Measurements from ENCODE around the gene RGL1.
"Not testable (repeated sequence)": the region's sequence is repeated elsewhere in the genome, so short reads cannot be mapped to it uniquely, and the experiment has no call there.

Gene RGL1

DNA sequence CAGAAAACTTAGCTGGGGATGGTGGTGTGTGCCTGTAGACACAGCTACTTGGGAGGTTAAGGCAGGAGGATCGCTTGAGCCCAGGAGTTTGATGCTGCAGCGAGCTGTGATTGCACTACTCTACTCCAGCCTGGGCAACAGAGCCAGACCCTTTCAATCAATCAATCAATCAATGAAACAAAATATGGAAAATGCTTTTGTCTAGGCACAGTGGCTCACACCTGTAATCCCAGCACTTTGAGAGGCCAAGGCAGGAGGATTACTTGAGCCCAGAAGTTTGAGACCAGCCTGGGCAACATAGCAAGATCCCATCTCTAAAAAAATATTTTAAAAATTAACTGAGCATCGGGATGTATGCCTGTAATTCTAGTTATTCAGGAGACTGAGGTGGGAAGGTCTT lies 19.0 kb upstream of the RGL1 start:
- not testable (repeated sequence) for DNase-seq (ENCODE audit: low read depth in 2 of 2)

DNA sequence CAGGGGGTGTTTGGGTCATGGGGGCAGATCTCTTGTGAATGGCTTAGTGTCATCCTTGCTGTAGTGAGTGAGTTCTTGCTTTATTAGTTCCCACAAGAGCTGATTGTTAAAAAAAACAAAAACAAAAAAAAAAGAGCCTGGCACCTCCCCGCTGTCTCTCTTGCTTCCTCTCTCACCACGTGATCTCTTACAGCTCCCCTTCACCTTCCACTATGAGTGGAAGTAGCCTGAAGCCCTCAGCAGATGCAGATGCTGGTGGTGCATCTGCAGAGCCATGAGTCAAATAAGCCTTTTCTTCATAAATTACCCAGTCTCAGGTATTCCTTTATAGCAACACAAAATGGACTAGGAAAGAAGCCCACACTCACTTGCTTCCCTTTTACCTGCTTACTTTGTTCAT lies 17.2 kb upstream of the RGL1 start:
- DNase-seq (ENCODE audit: low read depth in 2 of 2), result no peak

DNA sequence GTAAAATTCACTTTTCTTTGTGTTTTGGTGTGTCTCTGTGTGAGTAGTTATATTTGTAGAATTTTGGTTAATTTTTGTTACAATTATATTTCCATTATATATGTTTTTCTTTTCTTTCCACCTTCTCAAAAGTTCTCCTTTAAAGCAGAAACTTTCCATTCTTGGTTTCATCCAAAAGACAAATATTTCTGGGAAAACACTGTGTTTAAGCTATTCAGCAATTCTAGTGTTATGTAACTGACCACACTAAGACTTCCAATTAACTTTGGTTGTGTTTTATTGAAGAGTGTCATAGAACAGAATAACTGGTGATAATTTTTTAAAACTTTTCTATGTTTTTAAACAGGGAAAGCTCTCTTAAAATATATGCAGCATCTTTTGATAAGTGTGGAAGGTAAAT lies 13.6 kb upstream of the RGL1 start:
- no peak for DNase-seq (ENCODE audit: low read depth in 2 of 2)

DNA sequence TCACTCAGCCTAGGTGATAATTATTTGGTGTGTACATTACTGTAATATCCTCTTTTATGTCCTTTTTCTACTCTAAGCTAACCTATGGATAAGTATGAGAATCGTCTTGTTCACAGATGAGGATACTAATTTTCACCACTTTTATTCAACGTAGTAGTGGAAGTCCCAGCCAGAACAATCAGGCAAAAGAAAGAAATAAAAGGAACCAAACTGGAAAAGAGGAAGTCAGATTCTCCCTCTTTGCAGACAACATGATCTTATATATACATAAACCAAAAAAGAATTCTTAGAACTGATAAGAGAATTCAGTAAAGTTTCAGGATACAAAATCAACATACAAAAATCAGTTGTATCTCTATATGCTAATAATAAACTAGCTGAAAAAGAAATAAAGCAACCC lies 12.6 kb upstream of the RGL1 start:
- no peak for DNase-seq (ENCODE audit: low read depth in 2 of 2)

DNA sequence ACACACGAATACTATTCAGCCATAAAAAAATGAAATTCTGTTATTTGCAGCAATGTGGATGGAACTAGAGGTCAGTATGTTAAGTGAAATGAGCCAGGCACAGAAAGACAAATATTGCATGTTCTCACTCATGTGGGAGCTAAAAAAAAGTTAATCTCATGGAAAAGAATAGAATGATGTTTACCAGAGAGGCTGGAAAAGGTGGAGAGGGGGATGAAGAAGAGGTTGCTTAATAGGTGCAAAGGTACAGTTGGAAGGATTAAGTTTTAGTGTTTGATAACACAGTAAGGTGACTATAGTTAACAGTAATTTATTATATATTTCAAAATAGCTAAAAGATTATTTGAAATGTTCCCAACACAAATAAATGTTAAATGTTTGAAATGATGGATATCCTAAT lies 10.8 kb upstream of the RGL1 start:
- no peak for DNase-seq (ENCODE audit: low read depth in 2 of 2)

DNA sequence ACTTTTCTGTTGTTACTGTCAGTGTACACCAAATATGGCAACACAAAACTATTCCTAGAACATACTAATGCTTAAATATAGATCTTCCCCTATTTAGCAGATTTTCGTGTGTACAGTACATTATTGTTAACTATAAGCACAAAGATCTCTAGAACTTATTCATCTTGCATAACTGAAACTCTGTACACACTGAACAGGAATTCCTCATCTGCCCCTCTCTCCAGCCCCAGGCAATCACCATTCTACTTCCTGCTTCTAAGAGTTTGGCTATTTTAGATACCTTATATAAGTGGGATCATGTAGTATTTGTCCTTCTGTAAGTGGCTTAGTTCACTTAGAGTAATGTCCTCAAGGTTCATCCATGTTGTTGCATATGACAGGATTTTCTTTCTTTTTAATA lies 4.5 kb upstream of the RGL1 start:
- no peak for DNase-seq (ENCODE audit: low read depth in 2 of 2)

DNA sequence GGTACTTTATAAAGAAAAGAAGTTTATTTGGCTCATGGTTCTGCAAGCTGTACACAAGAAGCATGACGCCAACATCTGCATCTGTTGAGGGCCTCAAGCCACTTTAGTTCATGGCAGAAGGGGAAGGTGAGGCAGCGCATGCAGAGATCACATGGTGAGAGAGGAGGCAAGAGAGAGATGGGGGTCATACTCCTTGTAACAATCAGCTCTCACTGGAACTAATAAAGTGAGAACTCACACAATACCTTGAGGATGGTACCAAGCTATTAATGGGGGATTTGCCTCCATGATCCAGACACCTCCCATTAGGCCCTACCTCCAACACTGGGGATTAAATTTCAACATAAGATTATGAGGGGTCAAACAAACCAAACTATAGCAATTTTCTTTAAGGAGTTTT lies 3.3 kb upstream of the RGL1 start:
- no peak for DNase-seq (ENCODE audit: low read depth in 2 of 2)

DNA sequence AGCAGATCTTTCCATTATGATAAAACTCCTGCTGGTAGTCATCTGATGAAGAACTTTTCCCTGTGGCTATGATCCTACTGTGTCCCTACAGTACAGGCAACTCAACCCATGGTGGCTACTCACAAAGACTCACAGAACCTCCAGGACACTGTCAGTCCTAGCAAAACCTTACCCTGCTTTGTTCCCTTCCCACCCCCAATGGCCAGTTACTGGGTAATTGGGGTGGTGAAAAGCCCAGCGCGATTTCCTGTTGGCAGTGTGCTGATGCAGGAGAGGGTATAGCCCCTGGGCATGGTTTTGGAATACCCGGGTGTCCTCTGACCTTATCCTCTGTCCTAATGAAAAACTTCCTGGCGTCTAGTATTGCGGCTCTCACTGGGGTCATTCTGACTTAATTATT lies 533 bp upstream of the RGL1 start:
- no peak for DNase-seq (ENCODE audit: low read depth in 2 of 2)

DNA sequence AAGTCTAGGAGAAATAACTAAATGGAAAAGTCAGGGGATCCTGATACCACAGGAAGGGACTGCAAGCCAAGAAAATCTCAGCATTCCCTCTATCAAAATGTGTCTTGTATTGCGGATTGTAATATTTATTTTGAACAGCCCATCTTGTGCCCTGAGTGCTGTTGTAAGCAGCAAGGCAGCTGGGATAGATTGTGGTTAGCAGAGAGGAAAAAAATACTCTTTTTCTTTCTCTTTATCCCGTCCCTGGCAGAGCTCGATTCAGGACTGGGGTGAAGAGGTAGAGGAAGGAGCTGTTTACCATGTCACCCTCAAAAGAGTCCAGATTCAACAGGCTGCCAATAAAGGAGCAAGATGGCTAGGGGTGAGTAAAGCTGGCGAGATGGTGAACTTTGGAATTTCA lies 1.2 kb downstream of the RGL1 start:
- DNase-seq (ENCODE audit: low read depth in 2 of 2), result no peak

DNA sequence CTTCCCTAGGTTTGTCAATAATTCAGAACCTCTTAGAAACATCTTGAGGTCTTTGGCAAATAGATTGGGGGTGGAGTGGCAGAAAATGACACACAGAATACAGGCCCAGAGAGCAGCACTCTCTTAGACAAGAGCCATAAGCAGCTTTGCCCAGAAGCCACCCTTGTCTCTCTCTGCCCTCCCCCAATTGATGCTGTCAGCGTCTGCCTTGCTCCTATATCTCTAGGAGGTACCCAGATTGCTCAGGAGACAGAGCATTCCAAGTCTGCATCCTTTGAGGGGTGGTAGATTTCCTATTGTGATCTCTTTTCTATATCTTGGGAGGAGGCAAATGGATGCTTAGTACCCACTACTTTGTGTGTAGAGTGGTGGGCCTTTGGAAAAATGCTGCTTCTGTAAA lies 1.8 kb downstream of the RGL1 start:
- no peak for DNase-seq (ENCODE audit: low read depth in 2 of 2)

DNA sequence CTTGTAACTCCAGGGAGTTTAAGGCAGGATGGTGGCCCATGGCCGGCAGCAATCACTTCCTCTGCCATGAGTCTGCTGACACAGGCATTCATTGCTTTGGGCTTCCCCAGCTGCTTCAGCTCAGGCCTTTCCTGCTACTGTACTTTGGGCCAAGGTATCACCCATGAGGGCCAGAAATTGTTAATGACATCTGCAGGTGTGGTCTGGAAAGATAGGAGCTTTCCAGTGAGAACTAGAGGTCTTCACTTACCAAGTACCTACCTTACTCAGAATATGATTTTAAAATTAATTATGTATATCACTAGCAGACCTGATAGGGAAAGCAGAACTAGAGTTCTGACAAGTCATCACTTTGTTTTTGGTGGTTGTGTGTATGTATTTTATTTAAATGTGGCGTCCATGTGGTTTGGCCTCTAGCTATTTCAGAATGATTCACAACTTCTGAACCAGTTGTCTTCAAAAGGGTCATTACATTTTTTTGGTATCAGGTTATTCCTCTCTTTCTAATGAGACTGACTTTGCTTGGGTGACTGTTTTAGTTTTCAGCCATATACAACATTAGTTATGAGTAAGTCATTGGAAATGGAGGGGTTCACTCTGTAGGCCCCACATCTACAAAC lies 2.7 kb downstream of the RGL1 start:
- no peak for DNase-seq (ENCODE audit: low read depth in 2 of 2)

DNA sequence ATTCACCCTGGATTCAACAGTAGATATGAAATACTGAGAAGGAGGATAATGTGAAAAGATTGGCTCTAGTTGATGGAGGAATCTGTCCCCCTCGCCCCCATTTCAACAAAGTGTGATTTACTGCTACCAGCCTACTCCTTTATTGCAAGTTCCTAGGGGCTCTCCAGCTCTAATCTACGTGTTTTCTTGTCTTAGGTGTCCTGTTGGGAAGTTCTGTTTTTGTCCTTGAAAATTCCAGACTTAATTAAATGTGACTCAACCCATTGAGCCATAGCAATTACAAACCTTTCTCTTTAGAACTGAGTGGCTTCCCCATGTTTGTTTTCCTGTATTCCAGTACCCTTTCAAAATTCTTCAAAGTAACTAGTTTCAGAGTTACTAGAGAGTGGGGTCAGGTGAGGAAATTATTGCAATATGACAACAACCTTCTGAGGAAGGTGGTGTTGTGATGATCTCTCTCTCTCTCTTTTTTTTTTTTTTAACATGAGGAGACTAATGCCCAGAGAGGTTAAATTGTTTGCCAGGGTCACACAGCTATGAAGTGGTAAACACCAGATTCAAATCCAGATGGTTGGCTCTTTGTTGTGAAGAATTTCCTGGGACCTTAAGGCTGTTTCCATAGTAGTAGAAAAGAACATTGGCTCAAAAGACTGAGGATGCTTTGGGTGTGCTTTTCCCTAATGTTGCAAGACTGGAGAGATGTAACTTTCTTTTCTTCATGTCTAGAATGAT lies 3.5 kb downstream of the RGL1 start:
- DNase-seq (ENCODE audit: low read depth in 2 of 2), result no peak

DNA sequence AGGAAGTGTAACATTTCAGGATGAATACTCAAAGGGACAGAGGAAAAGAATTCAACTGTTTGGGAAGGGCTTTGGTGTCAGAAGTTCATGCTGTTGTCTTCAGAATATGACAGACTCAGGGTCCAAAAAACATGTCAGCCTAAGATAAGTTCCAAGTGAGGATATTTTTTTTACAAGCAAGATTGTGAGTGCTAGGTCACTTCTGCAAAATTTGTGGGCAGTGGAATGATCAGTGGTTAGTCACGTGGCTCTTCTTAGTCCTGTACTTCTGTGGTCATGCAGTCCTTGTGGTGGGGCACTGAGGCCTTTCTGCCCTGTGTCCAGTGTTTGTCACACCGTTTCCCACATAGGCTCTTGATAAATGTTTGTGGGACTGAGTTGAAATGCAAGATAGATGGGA lies 5.2 kb downstream of the RGL1 start:
- DNase-seq (ENCODE audit: low read depth in 2 of 2), result no peak

DNA sequence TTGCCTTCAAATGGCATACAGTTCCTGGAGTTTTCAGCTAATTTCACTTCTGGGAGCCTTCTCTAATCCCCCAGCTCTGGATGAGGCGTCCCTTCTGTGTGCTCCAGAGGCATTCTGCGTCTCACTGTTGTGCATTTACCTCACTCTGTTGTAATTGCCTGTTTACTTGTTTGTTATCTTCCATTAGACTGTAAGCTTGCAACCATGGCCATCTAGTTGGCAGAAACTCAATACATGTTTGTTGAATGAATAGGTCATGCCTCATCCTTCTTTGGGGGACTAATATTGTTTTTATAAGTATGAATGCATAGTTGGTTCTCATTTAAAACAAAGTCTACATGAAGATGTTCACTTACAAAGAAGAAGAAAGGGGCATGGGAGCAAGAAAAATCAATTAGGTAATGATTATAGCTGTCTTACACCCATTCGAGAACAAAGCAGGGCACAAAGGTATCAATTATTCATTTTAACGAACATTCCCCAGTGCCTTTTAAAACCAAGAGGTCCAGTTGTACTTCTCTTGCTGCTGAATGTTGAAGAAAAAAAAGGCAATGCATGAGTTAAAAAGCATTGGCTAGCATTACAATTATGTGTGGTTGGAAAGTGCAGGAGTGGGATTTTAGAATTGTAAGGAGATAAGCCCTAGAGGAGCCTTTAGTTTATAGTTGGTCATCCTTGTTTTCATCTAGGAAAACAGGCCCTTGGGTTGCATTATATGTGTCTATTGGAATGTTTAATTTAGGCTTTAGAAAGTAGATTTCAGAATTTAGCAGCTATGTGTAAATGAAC lies 6.0 kb downstream of the RGL1 start:
- no peak for DNase-seq (ENCODE audit: low read depth in 2 of 2)

DNA sequence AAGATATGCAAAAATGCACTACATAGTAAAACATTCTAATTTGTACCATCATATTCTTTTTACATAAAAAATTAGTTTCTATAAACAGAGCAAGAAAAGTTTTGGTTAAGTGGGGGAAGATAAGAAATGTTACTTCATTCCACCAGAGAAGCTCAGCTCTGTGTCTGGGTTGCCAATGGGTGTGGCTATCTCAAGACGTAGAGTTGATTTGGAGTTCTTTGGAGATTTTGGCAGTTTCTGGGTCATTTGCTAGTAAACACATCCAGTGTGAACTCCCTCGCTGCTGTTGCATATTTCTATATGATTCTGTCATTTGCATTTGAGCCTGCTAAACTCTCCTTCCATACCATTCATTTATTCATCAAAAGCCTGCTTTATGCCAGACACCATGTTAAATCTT lies 7.2 kb downstream of the RGL1 start:
- no peak for DNase-seq (ENCODE audit: low read depth in 2 of 2)

DNA sequence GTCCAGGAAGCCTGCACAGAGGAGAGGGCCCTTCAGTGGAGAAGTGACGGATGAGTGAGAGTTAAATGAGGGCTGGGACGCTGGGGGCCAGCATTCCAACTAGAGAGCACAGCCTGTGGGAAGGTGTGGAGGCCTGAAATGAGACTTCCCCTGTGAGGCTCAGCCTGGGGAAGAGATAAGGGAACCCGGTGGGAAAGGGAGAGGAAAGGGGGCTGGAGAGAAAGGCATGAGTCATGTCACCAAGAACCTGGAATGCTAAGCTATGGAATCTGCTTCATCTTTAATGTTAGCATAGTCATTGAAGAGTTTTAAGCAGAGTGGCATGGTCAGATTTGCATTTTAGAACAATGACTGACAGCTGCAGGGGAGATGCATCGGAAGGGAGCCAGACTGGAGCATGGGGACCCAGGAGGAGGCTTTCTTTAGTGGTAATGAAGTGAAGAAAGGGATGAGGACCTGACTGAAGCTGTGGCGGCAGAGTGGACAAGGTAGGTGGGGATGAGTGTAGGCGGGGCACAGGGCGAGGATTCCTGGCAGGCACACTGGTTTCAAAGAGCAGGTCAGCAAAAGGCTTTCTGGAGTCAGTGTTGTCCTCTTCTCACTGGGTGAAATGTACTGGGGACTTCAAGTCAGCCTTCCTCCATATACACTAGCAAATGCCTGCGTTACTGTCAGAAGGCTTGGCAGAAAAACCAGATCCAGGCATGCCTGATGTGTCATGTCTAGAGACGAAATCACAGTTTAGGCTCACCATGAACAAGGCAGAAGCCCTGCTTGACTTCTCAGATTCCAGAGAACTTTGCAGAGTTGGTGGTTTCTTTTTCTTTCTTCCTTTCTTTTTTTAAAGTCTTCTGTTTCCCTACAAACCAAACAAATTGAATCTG lies 8.0 kb downstream of the RGL1 start:
- DNase-seq (ENCODE audit: low read depth in 2 of 2), result no peak

DNA sequence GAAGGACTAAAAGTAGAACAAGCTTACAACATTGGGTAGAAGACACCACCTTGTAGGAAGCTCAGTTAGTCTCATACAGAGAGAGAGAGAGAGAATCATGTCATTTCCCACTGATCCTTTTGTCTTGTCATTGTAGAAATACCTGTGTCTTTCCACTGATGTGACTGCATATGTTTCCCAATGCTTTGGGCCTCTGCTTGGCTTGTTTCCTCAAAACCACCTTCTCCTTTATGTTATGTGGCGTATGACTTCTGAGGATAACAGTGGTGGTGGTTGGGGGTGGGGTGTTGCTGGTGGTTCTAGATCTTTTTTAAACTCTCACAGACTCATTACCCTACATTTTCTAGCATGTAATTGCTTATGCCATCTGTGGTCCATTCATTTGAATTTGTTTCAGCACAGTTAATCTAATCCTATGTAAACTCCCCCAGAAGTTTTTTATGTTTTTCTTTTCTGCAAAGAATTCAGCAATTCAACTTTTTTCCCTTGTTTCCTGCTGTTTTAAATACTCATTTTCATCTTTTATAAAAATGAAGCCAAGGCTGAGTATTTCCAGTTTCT lies 9.3 kb downstream of the RGL1 start:
- DNase-seq (ENCODE audit: low read depth in 2 of 2), result no peak

DNA sequence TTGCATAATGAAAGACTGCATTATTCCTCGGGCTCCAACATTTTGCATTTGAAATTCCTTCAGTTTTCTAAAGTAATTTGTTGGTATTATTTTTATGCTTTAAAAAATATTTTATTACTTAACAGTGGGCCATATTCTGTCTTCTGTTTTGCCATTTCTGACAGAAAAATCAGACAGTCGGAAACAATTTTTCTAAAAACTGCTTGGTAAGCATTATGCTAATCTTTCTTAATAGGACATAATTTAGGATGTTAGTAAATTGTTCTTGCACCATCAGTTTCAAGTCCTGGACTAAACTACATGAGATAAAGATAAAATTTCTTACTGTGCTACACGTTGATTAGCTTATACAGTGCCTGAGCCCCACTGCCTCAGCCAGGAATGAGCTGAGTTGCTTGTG lies 11.2 kb downstream of the RGL1 start:
- DNase-seq (ENCODE audit: low read depth in 2 of 2), result no peak

DNA sequence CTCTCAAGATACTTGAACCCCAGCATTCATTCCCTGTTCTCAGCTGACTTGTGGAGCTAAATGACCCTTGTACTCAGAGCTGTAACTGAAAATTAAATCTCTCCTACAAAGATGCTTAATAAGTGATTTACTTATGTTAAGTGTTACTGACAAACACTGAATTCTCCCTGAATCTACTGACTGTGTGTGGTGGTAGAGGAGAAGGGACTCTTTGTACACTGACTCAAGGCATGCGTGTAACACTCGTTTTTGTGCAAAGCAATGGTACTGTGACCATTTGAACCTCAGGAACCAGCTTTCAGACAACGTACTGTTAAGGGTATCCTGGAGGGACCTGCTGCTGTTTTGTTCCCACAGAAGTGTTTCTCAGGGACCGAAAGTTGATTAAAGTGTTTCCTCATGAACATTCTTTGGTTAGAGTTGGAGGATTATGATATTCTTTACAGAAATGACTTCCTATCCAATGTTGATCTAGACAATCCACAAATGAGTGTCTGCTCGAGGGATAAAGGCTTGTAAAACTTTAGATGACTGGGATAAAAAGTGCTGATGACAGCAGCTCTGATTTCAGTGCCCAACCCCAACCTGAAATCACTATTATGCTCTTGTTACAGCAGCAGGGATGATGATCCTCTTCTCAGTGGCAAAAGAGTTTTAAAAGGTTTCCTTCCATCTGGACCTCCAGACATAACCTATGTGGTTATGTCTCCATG lies 12.8 kb downstream of the RGL1 start:
- no peak for DNase-seq (ENCODE audit: low read depth in 2 of 2)

DNA sequence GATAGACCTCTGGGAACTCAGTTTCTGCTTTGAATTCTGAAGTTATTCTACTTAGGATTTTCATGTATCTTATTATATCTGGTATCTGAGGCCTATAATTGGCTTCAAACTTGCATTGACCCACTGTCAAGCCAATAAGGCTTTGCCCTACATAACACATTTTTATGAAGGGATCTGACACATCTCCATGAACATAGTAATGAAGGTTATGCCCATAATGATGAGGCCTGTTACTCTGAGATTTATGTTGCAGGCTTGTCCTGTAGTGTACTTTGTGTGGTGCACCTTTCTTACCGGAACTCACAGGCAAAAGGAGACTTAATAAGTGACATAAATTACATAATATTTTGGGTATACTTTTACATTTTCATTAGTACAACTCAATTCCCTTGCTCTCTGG lies 14.1 kb downstream of the RGL1 start:
- no peak for DNase-seq (ENCODE audit: low read depth in 2 of 2)

DNA sequence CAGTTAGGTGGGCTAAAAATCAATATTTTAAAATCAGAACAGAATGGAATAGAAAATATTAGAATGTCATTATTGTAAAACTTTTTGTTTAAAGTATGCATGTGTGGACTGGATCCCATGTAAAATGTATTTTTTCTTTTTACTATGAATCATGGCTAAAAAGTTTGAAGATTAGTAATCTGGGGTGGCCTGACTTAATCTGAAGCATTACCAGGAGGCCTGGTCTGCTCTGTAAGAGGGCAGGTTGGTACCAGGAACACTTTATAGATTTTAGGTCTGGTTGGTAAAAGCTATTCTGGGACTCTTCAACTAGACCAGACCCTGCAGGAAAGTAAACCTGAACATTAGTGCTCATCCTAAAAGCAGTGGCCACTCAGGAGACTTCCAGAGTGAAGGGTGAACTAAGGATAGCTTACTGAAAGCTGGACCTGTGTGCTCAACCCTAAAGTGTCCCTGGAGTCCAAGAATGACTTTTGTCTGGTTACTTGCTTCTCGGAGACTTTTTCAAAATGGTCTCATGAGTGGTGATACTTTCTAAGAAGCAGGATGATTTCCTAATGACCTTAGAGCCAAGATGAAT lies 16.5 kb downstream of the RGL1 start:
- DNase-seq (ENCODE audit: low read depth in 2 of 2), result no peak
